T-helper 2 cell treated with Interferon-gamma antibody and Interleukin-4, amounts not matched to agents 5 μg/mL and 100 μg/mL, for 36 hours (primary cell): ENCODE measurements around the gene NOL11.

Experiments
- DNase-seq: peaks from one replicate; pipeline ENCODE4 v3.0.0; 2021; ENCODE audit warnings: low spot score
- H3K27ac Mint-ChIP-seq: one replicate; pipeline ENCODE4 v1.8.0; 2021; ENCODE audit warnings: mild to moderate bottlenecking, mixed read lengths
- H3K27me3 Mint-ChIP-seq: one replicate; pipeline ENCODE4 v1.8.0; 2021; ENCODE audit warnings: low read depth, mixed read lengths
- H3K36me3 Mint-ChIP-seq: one replicate; pipeline ENCODE4 v1.8.0; 2021; ENCODE audit warnings: low read depth, mixed read lengths
- H3K4me1 Mint-ChIP-seq: one replicate; pipeline ENCODE4 v1.8.0; 2021; ENCODE audit warnings: low read depth, mixed read lengths
- H3K4me3 Mint-ChIP-seq: one replicate; pipeline ENCODE4 v1.8.0; 2022; ENCODE audit warnings: mild to moderate bottlenecking, moderate library complexity, mixed read lengths
- H3K9me3 Mint-ChIP-seq: one replicate; pipeline ENCODE4 v1.8.0; 2021; ENCODE audit warnings: mixed read lengths

The NOL11 gene

DNA sequence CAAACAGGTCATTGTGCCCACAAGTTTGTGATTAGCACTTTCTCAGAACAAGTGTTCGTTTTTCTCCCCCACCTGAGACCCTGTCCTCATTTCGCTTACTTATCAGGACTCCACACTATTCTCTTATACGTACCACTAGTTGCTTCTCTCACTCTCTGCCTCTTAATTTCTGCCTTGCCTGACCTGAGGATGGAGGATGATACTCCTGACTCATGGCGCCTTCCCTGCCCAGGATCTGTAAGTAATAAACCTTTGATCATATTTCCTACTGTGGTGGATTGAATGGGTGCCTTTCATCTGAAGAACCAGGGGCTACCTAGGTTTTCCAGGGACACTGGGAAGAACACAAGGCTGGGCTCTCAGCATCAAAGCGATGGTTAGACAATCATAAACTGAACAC lies 67.8 kb downstream of the NOL11 start:
- H3K36me3 Mint-ChIP-seq, result no peaks in the 10 kb centered on the region
- H3K27ac Mint-ChIP-seq, result no peak overlapping the region
- no peak overlapping the region for H3K4me3 Mint-ChIP-seq
- DNase-seq, result no peak
- no peaks in the 10 kb centered on the region for H3K4me1 Mint-ChIP-seq
- H3K9me3 Mint-ChIP-seq, result no peaks in the 10 kb centered on the region
- peaks cover 21% of the 10 kb centered on the region for H3K27me3 Mint-ChIP-seq
